OCI-LY7 (cell line): ENCODE data around the gene MYO1F.

Source experiments
- CTCF ChIP-seq: fragments of 200-600 bp; sonication (generic); conservative IDR thresholded peaks from 2 replicates; pipeline ENCODE4 v1.5.1; 2014; ENCODE audit warnings: mild to moderate bottlenecking, antibody characterized with exemption, low read length, moderate library complexity, mixed read lengths
- EZH2phosphoT487 ChIP-seq: fragments of 200-600 bp; sonication (generic); IDR thresholded peaks from 2 replicates; pipeline ENCODE4 v1.6.1; 2018; ENCODE audit warnings: low read depth, borderline replicate concordance, mild to moderate bottlenecking, mixed run types, antibody characterized with exemption, low read length, moderate library complexity, mixed read lengths

GRCh38 chr19:8513036-8513686 is 64.1 kb downstream of the MYO1F start:
- no peak for TF ChIP-seq CTCF
- TF ChIP-seq EZH2phosphoT487 = no peak
